Vagina (tissue), 2 donors: ENCODE data around the gene CCNT1.
"Not testable (repeated sequence)": the region's sequence is repeated elsewhere in the genome, so short reads cannot be mapped to it uniquely, and the experiment has no call there.

Experiments used
- CTCF ChIP-seq, 3 experiments: fragments of 450-650 bp in 2 of 3; fragments of 200-600 bp in 1 of 3; sonication (generic) in 1 of 3; IDR thresholded peaks; one replicate each; pipeline ENCODE4 v1.5.1; 2017 to 2019; ENCODE audit warnings: antibody characterized with exemption in 3 of 3, mild to moderate bottlenecking in 2 of 3, moderate library complexity in 2 of 3
- POLR2A ChIP-seq, 2 donors: fragments of 450-650 bp; IDR thresholded peaks; one replicate each; pipeline ENCODE4 v1.6.1; 2017; ENCODE audit warnings: antibody characterized with exemption in 2 of 2, mild to moderate bottlenecking in 2 of 2, moderate library complexity in 2 of 2

DNA sequence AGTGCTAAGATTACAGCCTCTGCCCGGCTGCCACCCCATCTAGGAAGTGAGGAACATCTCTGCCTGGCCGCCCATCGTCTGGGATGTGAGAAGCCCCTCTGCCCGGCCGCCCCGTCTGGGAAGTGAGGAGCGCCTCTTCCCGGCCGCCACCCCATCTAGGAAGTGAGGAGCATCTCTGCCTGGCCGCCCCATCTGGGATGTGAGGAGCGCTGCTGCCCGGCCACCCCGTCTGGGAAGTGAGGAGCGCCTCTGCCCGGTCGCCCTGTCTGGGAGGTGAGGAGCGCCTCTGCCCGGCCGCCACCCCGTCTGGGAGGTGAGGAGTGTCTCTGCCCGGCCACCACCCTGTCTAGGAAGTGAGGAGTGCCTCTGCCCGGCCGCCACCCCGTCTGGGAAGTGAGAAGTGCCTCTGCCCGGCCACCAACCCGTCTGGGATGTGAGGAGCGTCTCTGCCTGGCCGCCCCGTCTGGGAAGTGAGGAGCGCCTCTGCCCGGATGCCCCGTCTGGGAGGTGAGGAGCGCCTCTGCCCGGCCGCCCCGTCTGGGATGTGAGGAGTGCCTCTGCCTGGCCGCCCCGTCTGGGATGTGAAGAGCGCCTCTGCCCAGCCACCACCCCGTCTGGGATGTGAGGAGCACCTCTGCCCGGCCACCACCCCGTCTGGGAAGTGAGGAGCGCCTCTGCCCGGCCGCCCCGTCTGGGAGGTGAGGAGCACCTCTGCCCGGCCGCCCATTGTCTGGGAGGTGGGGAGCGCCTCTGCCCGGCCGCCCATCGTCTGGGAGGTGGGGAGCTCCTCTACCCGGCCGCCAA is 74.6 kb downstream of the CCNT1 start:
- TF ChIP-seq POLR2A, CTCF (IDR thresholded peaks at IDR 0.05): not testable (repeated sequence)
